ENCODE data around the gene BAHCC1.
"Not testable (repeated sequence)": the region's sequence is repeated elsewhere in the genome, so short reads cannot be mapped to it uniquely, and the experiment has no call there.

Gene BAHCC1

GRCh38 chr17:81425716-81426392, 30.6 kb downstream of the BAHCC1 start:
- not testable (repeated sequence) for DNase-seq (ENCODE audit: low read depth in 1 of 2, low spot score in 1 of 2)

- DNase-seq (ENCODE audit: low read depth in 1 of 2, low spot score in 1 of 2) = no peak
These were observed 31.3 kb downstream of the BAHCC1 start for GRCh38 chr17:81426393-81427172.

- DNase-seq (ENCODE audit: low read depth in 1 of 2, low spot score in 1 of 2) = no peak
These were observed 32.2 kb downstream of the BAHCC1 start for GRCh38 chr17:81427173-81428120.

- no peak for DNase-seq (ENCODE audit: low read depth in 1 of 2, low spot score in 1 of 2)
These were observed 32.9 kb downstream of the BAHCC1 start for GRCh38 chr17:81428121-81428515.

GRCh38 chr17:81428516-81428915, 33.3 kb downstream of the BAHCC1 start:
- no peak for DNase-seq (ENCODE audit: low read depth in 1 of 2, low spot score in 1 of 2)

- no peak for DNase-seq (ENCODE audit: low read depth in 1 of 2, low spot score in 1 of 2)
These were observed 33.9 kb downstream of the BAHCC1 start for GRCh38 chr17:81428948-81429774.

- no peak for DNase-seq (ENCODE audit: low read depth in 1 of 2, low spot score in 1 of 2)
These were observed 34.7 kb downstream of the BAHCC1 start for GRCh38 chr17:81429821-81430551.

- DNase-seq (ENCODE audit: low read depth in 1 of 2, low spot score in 1 of 2) = no peak
These were observed 36.6 kb downstream of the BAHCC1 start for GRCh38 chr17:81431545-81432482.

GRCh38 chr17:81432941-81433340, 37.7 kb downstream of the BAHCC1 start:
- no peak for DNase-seq (ENCODE audit: low read depth in 1 of 2, low spot score in 1 of 2)

GRCh38 chr17:81433656-81434055, 38.4 kb downstream of the BAHCC1 start:
- DNase-seq (ENCODE audit: low read depth in 1 of 2, low spot score in 1 of 2) = no peak

- no peak for DNase-seq (ENCODE audit: low read depth in 1 of 2, low spot score in 1 of 2)
These were observed 38.8 kb downstream of the BAHCC1 start for GRCh38 chr17:81434072-81434471.

GRCh38 chr17:81434681-81435417, 39.6 kb downstream of the BAHCC1 start:
- DNase-seq (ENCODE audit: low read depth in 1 of 2, low spot score in 1 of 2) = no peak

GRCh38 chr17:81435652-81436293, 40.5 kb downstream of the BAHCC1 start:
- no peak for DNase-seq (ENCODE audit: low read depth in 1 of 2, low spot score in 1 of 2)

- DNase-seq (ENCODE audit: low read depth in 1 of 2, low spot score in 1 of 2) = no peak
These were observed 41.1 kb downstream of the BAHCC1 start for GRCh38 chr17:81436294-81436849.

GRCh38 chr17:81437191-81437651, 42.0 kb downstream of the BAHCC1 start:
- DNase-seq (ENCODE audit: low read depth in 1 of 2, low spot score in 1 of 2) = no peak

- no peak for DNase-seq (ENCODE audit: low read depth in 1 of 2, low spot score in 1 of 2)
These were observed 42.9 kb downstream of the BAHCC1 start for GRCh38 chr17:81438007-81438659.

- no peak for DNase-seq (ENCODE audit: low read depth in 1 of 2, low spot score in 1 of 2)
These were observed 43.4 kb downstream of the BAHCC1 start for GRCh38 chr17:81438688-81439087.

Measured in activated T-helper 1 cell treated with anti-CD3 and anti-CD28 coated beads, Interleukin-2, amount 50 U/mL, for 16 hours (primary cell).